GM23248 (cell line): ENCODE results near the gene THEM4. TPM values are rescaled to one million over a fixed set of nuclear protein-coding genes. Genes with fewer than 3 reads are reported as not detected.
A peak's percentile ranks its signal among the peaks of the same experiment; 100 is the strongest.
"Not testable (repeated sequence)": the region's sequence is repeated elsewhere in the genome, so short reads cannot be mapped to it uniquely, and the experiment has no call there.

Experiments used
- DNase-seq: peaks from one replicate; pipeline ENCODE4 v3.0.0-alpha.2; 2015
- H2AFZ ChIP-seq: fragments of 200-600 bp; sonication (generic); 2 replicates; pipeline ENCODE4 v1.6.1; 2016; ENCODE audit warnings: antibody characterized with exemption
- H3F3A ChIP-seq: fragments of 200-600 bp; sonication (generic); 2 replicates; pipeline ENCODE4 v1.6.1; 2016; ENCODE audit warnings: mild to moderate bottlenecking, antibody characterized with exemption, mixed run types; ENCODE audit not compliant: insufficient read depth
- H3K27ac ChIP-seq: fragments of 200-600 bp; sonication (generic); 2 replicates; pipeline ENCODE4 v1.5.1; 2016; ENCODE audit warnings: mild to moderate bottlenecking
- H3K27me3 ChIP-seq: fragments of 200-600 bp; sonication (generic); replicated peaks from 2 replicates; pipeline ENCODE4 v1.6.1; 2016; ENCODE audit warnings: mild to moderate bottlenecking; ENCODE audit not compliant: insufficient read depth
- H3K36me3 ChIP-seq: fragments of 200-600 bp; sonication (generic); 2 replicates; pipeline ENCODE4 v1.6.1; 2016; ENCODE audit warnings: low read depth, mild to moderate bottlenecking
- H3K4me1 ChIP-seq: fragments of 200-600 bp; sonication (generic); 2 replicates; pipeline ENCODE4 v1.6.1; 2016; ENCODE audit warnings: mild to moderate bottlenecking; ENCODE audit not compliant: insufficient read depth
- H3K4me2 ChIP-seq: fragments of 200-600 bp; sonication (generic); one replicate; pipeline ENCODE4 v1.6.1; 2016; ENCODE audit warnings: mild to moderate bottlenecking; ENCODE audit not compliant: unreplicated experiment
- H3K4me3 ChIP-seq: fragments of 200-600 bp; sonication (generic); 2 replicates; pipeline ENCODE4 v1.5.1; 2016; ENCODE audit warnings: mild to moderate bottlenecking
- H3K79me2 ChIP-seq: fragments of 200-600 bp; sonication (generic); 2 replicates; pipeline ENCODE4 v1.6.1; 2016; ENCODE audit warnings: mild to moderate bottlenecking; ENCODE audit not compliant: insufficient read depth
- H3K9ac ChIP-seq: fragments of 200-600 bp; sonication (generic); 2 replicates; pipeline ENCODE4 v1.6.1; 2016; ENCODE audit warnings: mild to moderate bottlenecking
- H3K9me2 ChIP-seq: fragments of 200-600 bp; sonication (generic); 2 replicates; pipeline ENCODE4 v1.6.1; 2016; ENCODE audit warnings: mixed run types, mild to moderate bottlenecking, moderate library complexity; ENCODE audit not compliant: insufficient read depth
- H3K9me3 ChIP-seq: fragments of 200-600 bp; sonication (generic); one replicate; pipeline ENCODE4 v1.6.1; 2017; ENCODE audit warnings: low read depth
- H4K20me1 ChIP-seq: fragments of 200-600 bp; sonication (generic); 2 replicates; pipeline ENCODE4 v1.6.0; 2016; ENCODE audit not compliant: insufficient read depth
- EZH2 ChIP-seq: fragments of 200-600 bp; sonication (generic); IDR thresholded peaks from 2 replicates; pipeline ENCODE4 v1.6.1; 2018; ENCODE audit warnings: antibody characterized with exemption, mild to moderate bottlenecking; ENCODE audit not compliant: insufficient read depth, poor library complexity, severe bottlenecking
- EZH2phosphoT487 ChIP-seq: fragments of 200-600 bp; sonication (generic); IDR thresholded peaks from 2 replicates; pipeline ENCODE4 v1.6.1; 2018; ENCODE audit warnings: antibody characterized with exemption, moderate library complexity, mild to moderate bottlenecking, low read depth; ENCODE audit not compliant: insufficient read depth
- WGBS, 2 experiments: methylation state at CpG; one replicate each; pipeline ENCODE4 v1.1.6; 2015 to 2017; ENCODE audit warnings: low lambda C conversion rate in 2 of 2, low coverage in 1 of 2; ENCODE audit errors: missing lambda C conversion rate in 2 of 2; 5-methylcytosine and 5-hydroxymethylcytosine counted together
- in situ Hi-C: fragments of 300-500 bp; cut with MboI; formaldehyde crosslinking; loops from 2 replicates; pipeline ENCODE4 v1.15.0; 2020
- polyA plus RNA-seq: library from polyadenylated mRNA; unstranded; fragments of >200 nt; fragmentation: Nextera tagmentation; extraction: Ambion mirVana; gene quantifications from 2 replicates; pipeline ENCODE4 v1.2.1, GENCODE V29; 2016
- total RNA-seq: library from RNA; depleted of rRNA; stranded (reverse); fragments of >200 nt; shearing (Covaris generic); gene quantifications from 2 replicates; pipeline ENCODE4 v1.2.3, GENCODE V29; 2014

THEM4 gene
- total and polyA plus RNA-seq, 2 experiments from 2014 or later: 14.6 to 17.9 TPM

GRCh38 chr1:151905070-151905442 lies 4.3 kb downstream of the THEM4 start:
- no peaks in the 10 kb centered on the region for H3K27me3 ChIP-seq
- H3K36me3 ChIP-seq: 0 out of 2 replicates have a peak, but pooled peaks cover 3% of the 10 kb centered on the region
- WGBS, 2 experiments: 85 to 93% methylated on average over 2 of the region's 2 CpGs
- DNase-seq: no peak
- no peaks in the 10 kb centered on the region for H4K20me1 ChIP-seq
- H3K27ac ChIP-seq: peak overlapping the region; percentile 45
- no peaks in the 10 kb centered on the region for H3K9me3 ChIP-seq
- no peaks in the 10 kb centered on the region for H3K9me2 ChIP-seq
- H3K79me2 ChIP-seq: peaks cover 44% of the 10 kb centered on the region
- in situ Hi-C loops: no loop called here
- H3K4me3 ChIP-seq: no peak overlapping the region
- H2AFZ ChIP-seq: peak overlapping the region; percentile 55
- H3K4me2 ChIP-seq: no peak overlapping the region
- TF ChIP-seq EZH2: no peak
- no peak for TF ChIP-seq EZH2phosphoT487
- H3K9ac ChIP-seq: no peak overlapping the region
- peaks cover 15% of the 10 kb centered on the region; the same call in 1 of the 2 replicates for H3K4me1 ChIP-seq
- peaks cover 8% of the 10 kb centered on the region; the same call in 1 of the 2 replicates for H3F3A ChIP-seq

- Histone ChIP-seq H3K36me3 (0 out of 2 replicates have a peak, but pooled peaks cover 2% of the 10 kb centered on the region), H3K79me2 (peaks cover 51% of the 10 kb centered on the region), H3K27ac (no peak overlapping the region), H3F3A (0 out of 2 replicates have a peak, but pooled peaks cover 6% of the 10 kb centered on the region), H3K27me3 (no peaks in the 10 kb centered on the region), H2AFZ (no peak overlapping the region), H3K4me1 (peaks cover 8% of the 10 kb centered on the region; the same call in 1 of the 2 replicates), H4K20me1 (no peaks in the 10 kb centered on the region), H3K4me2 (no peak overlapping the region), H3K9me2 (no peaks in the 10 kb centered on the region), H3K9me3 (no peaks in the 10 kb centered on the region), H3K4me3 (no peak overlapping the region), H3K9ac (no peak overlapping the region)
- DNase-seq: no peak
- 35 to 45% methylated on average over 2 of the region's 2 CpGs for WGBS, 2 experiments
- TF ChIP-seq EZH2phosphoT487 (no peak), EZH2 (no peak)
- in situ Hi-C loops: no loop called here
Observed at GRCh38 chr1:151902858-151903257, 6.5 kb downstream of the THEM4 start.

GRCh38 chr1:151900804-151901203 lies 8.5 kb downstream of the THEM4 start:
- H4K20me1 ChIP-seq, H3K9ac ChIP-seq, H3K27me3 ChIP-seq, H3K36me3 ChIP-seq, DNase-seq, H3K27ac ChIP-seq, H3K4me2 ChIP-seq, H3K9me3 ChIP-seq, in situ Hi-C loops, H3K4me1 ChIP-seq, H3F3A ChIP-seq, H3K4me3 ChIP-seq, H2AFZ ChIP-seq, H3K9me2 ChIP-seq: not testable (repeated sequence)
- peaks cover 42% of the 10 kb centered on the region for H3K79me2 ChIP-seq
- WGBS, 2 experiments: 90 to 93% methylated on average over 3 of the region's 3 CpGs

- 0 out of 2 replicates have a peak, but pooled peaks cover under 1% of the 10 kb centered on the region for H3F3A ChIP-seq
- no peak for DNase-seq
- H3K36me3 ChIP-seq: no peaks in the 10 kb centered on the region
- H3K4me2 ChIP-seq: no peak overlapping the region
- in situ Hi-C loops: no loop called here
- no peaks in the 10 kb centered on the region for H3K4me1 ChIP-seq
- H3K9me2 ChIP-seq: no peaks in the 10 kb centered on the region
- no peaks in the 10 kb centered on the region for H4K20me1 ChIP-seq
- no peak overlapping the region for H2AFZ ChIP-seq
- H3K9ac ChIP-seq: no peak overlapping the region
- H3K9me3 ChIP-seq: no peaks in the 10 kb centered on the region
- H3K79me2 ChIP-seq: peaks cover 42% of the 10 kb centered on the region
- no peak for TF ChIP-seq EZH2
- TF ChIP-seq EZH2phosphoT487: no peak
- no peak overlapping the region for H3K27ac ChIP-seq
- H3K27me3 ChIP-seq: no peaks in the 10 kb centered on the region
- no peak overlapping the region for H3K4me3 ChIP-seq
- 78 to 85% methylated on average over 2 of the region's 2 CpGs for WGBS, 2 experiments
Observed at GRCh38 chr1:151898519-151898991, 10.8 kb downstream of the THEM4 start.

GRCh38 chr1:151897991-151898431 lies 11.3 kb downstream of the THEM4 start:
- no peaks in the 10 kb centered on the region for H3K9me3 ChIP-seq
- no peak for DNase-seq
- whole genome bisulfite sequencing, 2 experiments: 80 to 82% methylated on average over 10 of the region's 10 CpGs

More at GRCh38 chr1:151897991-151898431, 11.3 kb downstream of the THEM4 start:
- no peaks in the 10 kb centered on the region for H4K20me1 ChIP-seq
- H3K36me3 ChIP-seq: no peaks in the 10 kb centered on the region
- H3K79me2 ChIP-seq: peaks cover 42% of the 10 kb centered on the region
- H2AFZ ChIP-seq: no peak overlapping the region
- H3K9ac ChIP-seq: no peak overlapping the region
- H3K27ac ChIP-seq: no peak overlapping the region
- no peak for TF ChIP-seq EZH2
- TF ChIP-seq EZH2phosphoT487: no peak
- no peak overlapping the region for H3K4me3 ChIP-seq
- H3K27me3 ChIP-seq: no peaks in the 10 kb centered on the region
- H3K9me2 ChIP-seq: no peaks in the 10 kb centered on the region
- no peak overlapping the region for H3K4me2 ChIP-seq
- H3F3A ChIP-seq: 0 out of 2 replicates have a peak, but pooled peaks cover 3% of the 10 kb centered on the region
- peaks cover 3% of the 10 kb centered on the region; the same call in 1 of the 2 replicates for H3K4me1 ChIP-seq
- in situ Hi-C loops: no loop called here
